ELR (cell line): Measurements from ENCODE around the gene NAGS.
"Not testable (repeated sequence)": the region's sequence is repeated elsewhere in the genome, so short reads cannot be mapped to it uniquely, and the experiment has no call there.

Experiments used
- DNase-seq: peaks from one replicate; pipeline ENCODE4 v3.0.0-alpha.2; 2015; ENCODE audit warnings: low read depth

Gene NAGS

GRCh38 chr17:43984521-43984920 lies 19.9 kb upstream of the NAGS start:
- peak; percentile 20 for DNase-seq

GRCh38 chr17:43986225-43986981 lies 18.0 kb upstream of the NAGS start:
- no peak for DNase-seq

- DNase-seq = no peak
These were observed 17.0 kb upstream of the NAGS start for GRCh38 chr17:43987131-43988021.

- DNase-seq = no peak
These were observed 16.1 kb upstream of the NAGS start for GRCh38 chr17:43988301-43988700.

- no peak for DNase-seq
These were observed 11.8 kb upstream of the NAGS start for GRCh38 chr17:43992641-43993040.

- DNase-seq = peak; percentile 79
These were observed 9.9 kb upstream of the NAGS start for GRCh38 chr17:43994272-43995149.

GRCh38 chr17:43995150-43995471 lies 9.3 kb upstream of the NAGS start:
- DNase-seq = no peak

GRCh38 chr17:43997180-43997579 lies 7.2 kb upstream of the NAGS start:
- DNase-seq = not testable (repeated sequence)

- peak; percentile 75 for DNase-seq
These were observed 5.9 kb upstream of the NAGS start for GRCh38 chr17:43998552-43998951.

GRCh38 chr17:43999024-43999423 lies 5.4 kb upstream of the NAGS start:
- DNase-seq = no peak

- peak; percentile 47 for DNase-seq
These were observed 4.1 kb upstream of the NAGS start for GRCh38 chr17:44000141-44000860.

GRCh38 chr17:44000871-44001460 lies 3.5 kb upstream of the NAGS start:
- DNase-seq = no peak

- DNase-seq = peak; percentile 25
These were observed 2.9 kb upstream of the NAGS start for GRCh38 chr17:44001461-44001920.

- peak; percentile 95 for DNase-seq
These were observed 2.1 kb upstream of the NAGS start for GRCh38 chr17:44002141-44002848.

- no peak for DNase-seq
These were observed 522 bp downstream of the NAGS start for GRCh38 chr17:44004761-44005526.

GRCh38 chr17:44005527-44006271 lies 1.3 kb downstream of the NAGS start:
- no peak for DNase-seq

- DNase-seq = no peak
These were observed 1.8 kb downstream of the NAGS start for GRCh38 chr17:44006272-44006597.

GRCh38 chr17:44006598-44007345 lies 2.4 kb downstream of the NAGS start:
- DNase-seq = peak; percentile 99
